Measurements from ENCODE around the gene HOXA3. TPM values are rescaled to one million over a fixed set of nuclear protein-coding genes. Genes with fewer than 3 reads are reported as not detected.

Gene HOXA3
- total and polyA plus RNA-seq, 2 donors, result 9.0 to 11.4 TPM

- H3K36me3 ChIP-seq (ENCODE audit: insufficient read depth), result no peaks in the 10 kb centered on the region
- peak overlapping the region; percentile 62 for H3K4me3 ChIP-seq (ENCODE audit: low read depth, low read length)
- H3K4me1 ChIP-seq (ENCODE audit: insufficient read depth), result no peaks in the 10 kb centered on the region
- WGBS, result 69% methylated on average over 48 of the region's 48 CpGs
- H3K27ac ChIP-seq (ENCODE audit: low read depth), result no peak overlapping the region
- DNase-seq (ENCODE audit: extremely low spot score), result no peak
Measured at GRCh38 chr7:27154901-27155815, 2.8 kb upstream of the HOXA3 start.

GRCh38 chr7:27154369-27154768 is 2.0 kb upstream of the HOXA3 start:
- Histone ChIP-seq H3K36me3 (ENCODE audit: insufficient read depth) (no peaks in the 10 kb centered on the region), H3K27ac (ENCODE audit: low read depth) (no peak overlapping the region), H3K4me3 (ENCODE audit: low read depth, low read length) (no peak overlapping the region), H3K4me1 (ENCODE audit: insufficient read depth) (no peaks in the 10 kb centered on the region)
- 93% methylated on average over 10 of the region's 10 CpGs for WGBS
- no peak for DNase-seq (ENCODE audit: extremely low spot score)

DNA sequence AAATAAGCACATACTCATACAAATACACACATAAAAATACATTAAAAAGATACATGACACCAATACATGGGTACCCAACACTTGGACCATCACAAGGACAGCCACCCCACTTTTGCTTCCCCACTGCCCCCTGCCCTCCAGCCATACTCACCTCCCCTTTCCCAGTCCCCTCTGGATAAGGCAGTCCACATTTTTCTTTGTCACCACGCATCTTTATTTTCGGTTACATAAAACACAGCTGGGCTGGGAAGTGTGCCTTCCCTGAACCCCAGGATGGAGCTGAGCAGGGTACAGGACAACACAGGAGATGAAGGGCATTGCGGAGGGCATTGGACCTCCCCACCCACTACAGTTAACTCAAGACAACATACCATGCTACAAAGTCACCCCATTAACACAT is 1.1 kb upstream of the HOXA3 start:
- 95% methylated on average over 3 of the region's 3 CpGs for WGBS
- Histone ChIP-seq H3K4me1 (ENCODE audit: insufficient read depth) (no peaks in the 10 kb centered on the region), H3K27ac (ENCODE audit: low read depth) (no peak overlapping the region), H3K4me3 (ENCODE audit: low read depth, low read length) (no peak overlapping the region), H3K36me3 (ENCODE audit: insufficient read depth) (no peaks in the 10 kb centered on the region)
- no peak for DNase-seq (ENCODE audit: extremely low spot score)

DNA sequence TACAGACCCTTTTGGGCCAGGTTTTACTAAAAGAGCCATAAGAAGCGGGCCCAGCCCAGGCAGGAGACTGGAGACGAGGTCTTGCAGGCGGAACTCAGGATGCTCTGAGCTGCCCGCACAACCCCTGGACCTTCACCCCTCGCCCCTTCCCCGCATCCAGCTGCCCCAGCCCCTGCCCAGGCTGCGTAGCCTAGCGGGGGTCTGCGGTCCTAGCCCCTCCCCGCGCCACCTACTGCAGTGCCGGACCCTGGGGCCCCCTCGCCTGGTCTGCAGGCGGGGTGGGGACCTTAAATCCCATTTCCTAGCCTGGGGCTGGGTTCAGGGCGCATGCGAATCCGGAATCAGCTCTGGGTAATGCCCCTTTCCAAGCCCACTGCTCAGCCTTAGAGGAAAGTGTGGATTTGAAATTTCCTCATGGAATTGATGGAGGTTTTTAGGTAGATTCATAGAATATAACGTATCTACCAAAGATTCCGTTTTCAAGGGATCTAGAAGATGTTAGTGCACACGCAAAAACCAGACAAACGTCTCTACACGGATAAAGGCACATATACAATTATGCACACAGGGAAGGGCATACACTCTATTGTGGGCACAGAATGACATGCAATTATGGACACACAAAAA is 546 bp upstream of the HOXA3 start:
- no peak for DNase-seq (ENCODE audit: extremely low spot score)
- WGBS, result 46% methylated on average over 22 of the region's 22 CpGs
- H3K36me3 ChIP-seq (ENCODE audit: insufficient read depth), result no peaks in the 10 kb centered on the region
- no peaks in the 10 kb centered on the region for H3K4me1 ChIP-seq (ENCODE audit: insufficient read depth)
- H3K4me3 ChIP-seq (ENCODE audit: low read depth, low read length), result peak overlapping the region; percentile 56
- peak overlapping the region; percentile 93 for H3K27ac ChIP-seq (ENCODE audit: low read depth)

GRCh38 chr7:27151341-27151930 is 947 bp downstream of the HOXA3 start:
- no peaks in the 10 kb centered on the region for H3K4me1 ChIP-seq (ENCODE audit: insufficient read depth)
- 1% methylated on average over 27 of the region's 27 CpGs for WGBS
- no peak for DNase-seq (ENCODE audit: extremely low spot score)

DNA sequence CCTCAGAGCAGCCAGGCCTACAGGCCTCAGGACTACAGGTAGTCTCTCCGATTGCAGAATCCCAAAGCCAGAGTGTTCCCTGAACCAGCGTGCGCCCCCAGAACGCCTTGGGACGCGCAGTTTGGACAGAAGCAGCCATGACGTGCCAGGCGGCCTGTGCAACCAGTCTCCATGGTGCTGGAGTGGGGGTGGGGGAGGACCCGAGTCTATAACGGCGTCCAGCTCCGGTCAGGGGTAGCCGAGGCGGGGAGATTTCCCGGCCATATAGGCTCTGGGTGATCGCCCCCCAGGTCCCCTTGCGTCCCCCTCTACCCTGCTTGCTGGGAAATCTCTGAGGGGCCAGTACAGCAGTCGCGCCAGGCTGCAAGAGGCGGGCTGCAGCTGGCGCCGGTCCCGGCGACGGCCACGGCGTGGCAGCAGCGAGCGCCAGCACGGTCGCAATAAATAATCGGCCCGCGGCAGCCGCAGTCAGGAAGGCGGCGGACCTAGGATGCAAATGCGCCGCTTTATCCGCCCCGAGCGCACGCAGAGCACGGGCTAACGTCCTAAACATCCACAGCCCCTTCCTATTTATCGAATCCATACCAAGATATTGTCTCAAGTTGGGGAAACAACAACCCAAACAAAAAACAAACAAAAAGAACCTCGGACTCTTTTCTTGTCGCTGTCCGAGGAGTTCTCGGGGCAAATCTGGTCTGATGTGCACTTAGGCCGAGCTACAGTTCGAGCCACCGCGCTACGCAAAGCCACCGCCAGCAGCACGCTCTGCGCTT is 1.6 kb downstream of the HOXA3 start:
- no peaks in the 10 kb centered on the region for H3K36me3 ChIP-seq (ENCODE audit: insufficient read depth)
- H3K4me3 ChIP-seq (ENCODE audit: low read depth, low read length), result peak overlapping the region; percentile 56
- whole genome bisulfite sequencing, result under 1% methylated on average over 58 of the region's 58 CpGs
- DNase-seq (ENCODE audit: extremely low spot score), result no peak
- H3K4me1 ChIP-seq (ENCODE audit: insufficient read depth), result no peaks in the 10 kb centered on the region
- H3K27ac ChIP-seq (ENCODE audit: low read depth), result peak overlapping the region; percentile 94

More at GRCh38 chr7:27151341-27151930, 947 bp downstream of the HOXA3 start:
- no peaks in the 10 kb centered on the region for H3K36me3 ChIP-seq (ENCODE audit: insufficient read depth)
- peak overlapping the region; percentile 94 for H3K27ac ChIP-seq (ENCODE audit: low read depth)
- H3K4me3 ChIP-seq (ENCODE audit: low read depth, low read length), result peak overlapping the region; percentile 56

GRCh38 chr7:27149842-27150567 is 2.4 kb downstream of the HOXA3 start:
- Histone ChIP-seq H3K36me3 (ENCODE audit: insufficient read depth) (no peaks in the 10 kb centered on the region), H3K27ac (ENCODE audit: low read depth) (peak overlapping the region; percentile 61), H3K4me1 (ENCODE audit: insufficient read depth) (no peaks in the 10 kb centered on the region), H3K4me3 (ENCODE audit: low read depth, low read length) (peak overlapping the region; percentile 56)
- DNase-seq (ENCODE audit: extremely low spot score), result no peak
- 28% methylated on average over 13 of the region's 13 CpGs for WGBS

GRCh38 chr7:27148756-27149641 is 3.4 kb downstream of the HOXA3 start:
- no peak for DNase-seq (ENCODE audit: extremely low spot score)
- 14% methylated on average over 30 of the region's 30 CpGs for WGBS
- H3K4me3 ChIP-seq (ENCODE audit: low read depth, low read length), result peak overlapping the region; percentile 46
- H3K36me3 ChIP-seq (ENCODE audit: insufficient read depth), result no peaks in the 10 kb centered on the region
- H3K27ac ChIP-seq (ENCODE audit: low read depth), result peak overlapping the region; percentile 55
- no peaks in the 10 kb centered on the region for H3K4me1 ChIP-seq (ENCODE audit: insufficient read depth)

- H3K27ac ChIP-seq (ENCODE audit: low read depth), result peak overlapping the region; percentile 55
- DNase-seq (ENCODE audit: extremely low spot score), result no peak
- WGBS, result 14% methylated on average over 28 of the region's 28 CpGs
- H3K36me3 ChIP-seq (ENCODE audit: insufficient read depth), result peaks cover 2% of the 10 kb centered on the region
- H3K4me1 ChIP-seq (ENCODE audit: insufficient read depth), result no peaks in the 10 kb centered on the region
- peak overlapping the region; percentile 46 for H3K4me3 ChIP-seq (ENCODE audit: low read depth, low read length)
Measured at GRCh38 chr7:27148031-27148755, 4.2 kb downstream of the HOXA3 start.

DNA sequence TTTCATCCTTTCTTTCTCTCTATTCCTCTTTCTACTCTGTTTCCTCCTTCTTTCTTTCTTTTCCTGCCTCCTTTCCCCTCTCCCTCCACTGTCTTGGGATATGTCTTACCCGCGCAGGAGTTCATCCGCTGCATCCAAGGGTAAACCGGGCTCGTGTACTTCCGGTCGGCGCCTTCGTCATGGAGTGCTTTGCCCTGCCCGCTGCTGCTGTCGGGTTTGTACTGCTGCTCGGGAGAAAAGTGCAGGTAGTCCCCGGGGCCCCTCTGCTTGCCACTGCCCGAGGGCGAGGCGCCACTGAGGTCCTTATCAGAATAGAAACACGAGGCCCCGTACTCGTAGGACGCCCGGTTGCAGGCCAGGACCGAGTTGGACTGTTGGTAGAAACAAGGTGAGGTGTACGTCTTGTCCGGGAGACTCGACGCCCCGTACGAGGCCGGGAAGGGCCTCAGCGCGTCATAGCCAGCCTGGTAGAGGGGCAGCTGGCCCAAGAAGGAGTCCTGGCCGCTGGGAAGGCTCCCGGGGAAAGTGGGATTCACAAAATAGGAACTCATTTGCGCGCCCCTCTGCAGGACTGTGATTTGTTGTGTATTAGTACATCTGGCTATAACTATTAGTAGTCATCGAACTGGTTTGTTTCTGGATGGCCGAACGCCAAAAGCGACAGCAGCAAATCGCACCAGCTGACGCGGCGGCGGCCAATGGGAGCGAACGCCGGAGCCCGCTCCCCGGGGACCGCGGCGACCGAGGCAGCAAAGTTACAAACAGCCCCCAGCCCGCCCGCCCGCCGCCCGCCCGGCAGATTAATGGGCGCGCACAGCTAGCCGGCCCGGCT is 5.0 kb downstream of the HOXA3 start, which contains the start of gene HOXA6:
TSS of gene HOXA6 (minus strand) at position 576 of the 832 bp plus-strand sequence. CDS start at position 551, 25 bp downstream.
- H3K36me3 ChIP-seq (ENCODE audit: insufficient read depth), result peaks cover 3% of the 10 kb centered on the region
- H3K4me3 ChIP-seq (ENCODE audit: low read depth, low read length), result peak within 1 kb of the TSS; percentile 46
- 23% methylated on average over 63 of the region's 63 CpGs for WGBS
- peak within 1 kb of the TSS; percentile 82 for H3K27ac ChIP-seq (ENCODE audit: low read depth)
- no peaks in the 10 kb centered on the region for H3K4me1 ChIP-seq (ENCODE audit: insufficient read depth)
- DNase-seq (ENCODE audit: extremely low spot score), result no peak

Measured in urinary bladder (tissue), 4 donors.